Mucosa of stomach (tissue), 1 donor: Measurements from ENCODE around the gene MCEE.
"Not testable (repeated sequence)": the region's sequence is repeated elsewhere in the genome, so short reads cannot be mapped to it uniquely, and the experiment has no call there.

ENCODE experiments used
- H3K27me3 ChIP-seq: one replicate; pipeline ENCODE4 v1.7.0; 2013; ENCODE audit warnings: mild to moderate bottlenecking, low read length; ENCODE audit not compliant: control insufficient read depth, insufficient read depth
- H3K36me3 ChIP-seq: one replicate; pipeline ENCODE4 v1.7.0; 2013; ENCODE audit warnings: low read length; ENCODE audit not compliant: control insufficient read depth, insufficient read depth
- H3K4me1 ChIP-seq: one replicate; pipeline ENCODE4 v1.7.0; 2013; ENCODE audit warnings: mild to moderate bottlenecking, low read length; ENCODE audit not compliant: control insufficient read depth, insufficient read depth
- H3K4me3 ChIP-seq: one replicate; pipeline ENCODE4 v1.7.0; 2013; ENCODE audit warnings: low read length
- H3K9ac ChIP-seq: one replicate; pipeline ENCODE4 v1.7.0; 2013; ENCODE audit warnings: mild to moderate bottlenecking, low read length, moderate library complexity
- H3K9me3 ChIP-seq: one replicate; pipeline ENCODE4 v1.7.0; 2013; ENCODE audit warnings: mild to moderate bottlenecking, low read length, moderate library complexity; ENCODE audit not compliant: control insufficient read depth
- donor health status: Pancreatic carcinoma.

The MCEE gene

DNA sequence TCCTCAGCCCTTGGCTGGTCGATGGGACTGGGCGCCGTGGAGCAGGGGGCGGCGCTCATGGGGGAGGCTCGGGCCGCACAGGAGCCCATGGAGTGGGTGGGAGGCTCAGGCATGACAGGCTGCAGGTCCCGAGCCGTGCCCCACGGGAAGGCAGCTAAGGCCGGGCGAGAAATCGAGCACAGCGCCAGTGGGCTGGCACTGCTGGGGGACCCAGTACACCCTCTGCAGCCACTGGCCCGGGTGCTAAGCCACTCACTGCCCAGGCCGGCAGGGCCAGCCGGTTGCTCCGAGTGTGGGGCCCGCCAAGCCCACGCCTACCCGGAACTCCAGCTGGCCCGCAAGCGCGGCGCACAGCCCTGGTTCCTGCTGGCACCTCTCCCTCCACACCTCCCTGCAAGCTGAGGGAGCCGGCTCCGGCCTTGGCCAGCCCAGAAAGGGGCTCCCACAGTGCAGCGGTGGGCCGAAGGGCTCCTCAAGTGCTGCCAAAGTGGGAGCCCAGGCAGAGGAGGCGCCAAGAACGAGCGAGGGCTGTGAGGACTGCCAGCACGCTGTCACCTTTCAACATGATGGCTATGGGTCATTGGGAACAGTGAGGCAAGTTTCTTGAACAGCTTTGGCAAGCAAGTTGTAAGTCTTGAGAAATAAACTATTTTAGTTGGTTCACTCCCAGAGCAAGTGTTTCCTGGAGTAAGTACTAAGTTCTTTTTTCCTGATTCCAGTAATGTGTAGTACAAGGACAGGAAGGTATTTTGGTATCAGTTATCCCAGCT is 37.4 kb downstream of the MCEE start:
- not testable (repeated sequence) for H3K9me3 ChIP-seq, H3K4me3 ChIP-seq, H3K4me1 ChIP-seq, H3K36me3 ChIP-seq, H3K9ac ChIP-seq, H3K27me3 ChIP-seq

DNA sequence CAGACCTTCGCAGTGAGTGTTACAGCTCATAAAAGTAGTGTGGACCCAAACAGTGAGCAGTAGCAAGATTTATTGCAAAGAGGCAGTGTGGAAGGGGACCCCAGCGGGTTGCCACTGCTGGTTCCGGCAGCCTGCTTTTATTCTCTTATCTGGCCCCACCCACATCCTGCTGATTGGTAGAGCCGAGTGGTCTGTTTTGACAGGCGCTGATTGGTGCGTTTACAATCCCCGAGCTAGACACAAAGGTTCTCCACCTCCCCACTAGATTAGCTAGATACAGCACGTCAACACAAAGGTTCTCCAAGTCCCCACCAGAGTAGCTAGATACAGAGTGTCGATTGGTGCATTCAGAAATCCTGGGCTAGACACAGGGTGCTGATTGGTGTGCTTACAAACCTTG is 38.2 kb downstream of the MCEE start:
- not testable (repeated sequence) for H3K4me3 ChIP-seq, H3K36me3 ChIP-seq, H3K9me3 ChIP-seq, H3K9ac ChIP-seq, H3K4me1 ChIP-seq, H3K27me3 ChIP-seq

DNA sequence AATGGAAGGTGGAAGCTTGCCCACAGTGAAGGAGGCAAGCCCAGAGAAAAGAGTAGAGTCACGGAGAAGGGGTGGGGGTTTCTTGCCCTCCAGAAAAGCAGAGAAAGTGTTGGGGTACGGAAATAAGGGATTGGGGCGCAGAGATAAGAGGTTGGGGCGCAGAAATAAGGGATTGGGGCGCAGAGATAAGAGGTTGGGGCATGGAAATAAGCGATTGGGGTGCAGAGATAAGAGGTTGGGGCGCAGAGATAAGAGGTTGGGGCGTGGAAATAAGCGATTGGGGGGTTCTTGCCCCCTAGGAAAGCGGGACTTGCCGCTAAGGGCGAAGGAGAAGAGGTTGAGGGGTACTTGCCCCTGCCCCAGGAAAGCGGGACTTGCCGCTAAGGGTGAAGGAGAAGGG is 40.6 kb downstream of the MCEE start:
- not testable (repeated sequence) for H3K36me3 ChIP-seq, H3K9ac ChIP-seq, H3K9me3 ChIP-seq

DNA sequence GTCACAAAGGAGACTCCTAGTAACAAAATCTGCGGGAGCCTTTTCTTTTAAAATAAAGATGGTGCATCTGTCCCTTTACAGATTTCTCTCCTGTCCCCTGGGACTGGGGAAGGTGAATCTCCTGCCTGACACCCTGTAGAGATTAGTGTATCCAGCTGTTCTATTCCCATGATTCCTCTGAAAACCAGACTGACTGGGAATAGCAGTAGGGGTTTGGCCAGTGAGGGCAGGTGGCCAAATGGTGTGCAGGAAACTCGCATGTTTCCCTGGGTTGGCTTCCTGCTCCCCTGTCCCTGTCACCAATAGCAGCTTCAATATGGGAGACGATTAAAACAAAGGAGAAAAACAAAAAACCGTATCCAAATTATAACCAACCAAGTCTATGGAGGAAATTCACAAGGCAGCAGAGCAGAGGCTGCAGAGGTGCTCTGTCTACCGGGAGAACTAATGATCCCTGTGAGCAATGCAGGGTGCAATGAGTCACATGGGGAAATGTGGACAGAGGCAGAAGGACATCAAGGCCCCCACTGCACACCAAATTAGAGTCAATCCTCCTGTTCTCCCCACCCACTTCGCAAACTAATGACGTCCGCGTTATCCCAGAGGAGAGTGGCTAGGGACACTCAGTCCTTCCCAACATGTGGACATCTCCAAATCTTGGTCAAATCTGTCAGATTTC is 44.6 kb downstream of the MCEE start:
- not testable (repeated sequence) for H3K4me1 ChIP-seq, H3K27me3 ChIP-seq, H3K4me3 ChIP-seq, H3K9ac ChIP-seq, H3K9me3 ChIP-seq, H3K36me3 ChIP-seq

More for the DNA sequence above, 40.6 kb downstream of the MCEE start:
- H3K4me1 ChIP-seq, H3K4me3 ChIP-seq, H3K27me3 ChIP-seq: not testable (repeated sequence)

DNA sequence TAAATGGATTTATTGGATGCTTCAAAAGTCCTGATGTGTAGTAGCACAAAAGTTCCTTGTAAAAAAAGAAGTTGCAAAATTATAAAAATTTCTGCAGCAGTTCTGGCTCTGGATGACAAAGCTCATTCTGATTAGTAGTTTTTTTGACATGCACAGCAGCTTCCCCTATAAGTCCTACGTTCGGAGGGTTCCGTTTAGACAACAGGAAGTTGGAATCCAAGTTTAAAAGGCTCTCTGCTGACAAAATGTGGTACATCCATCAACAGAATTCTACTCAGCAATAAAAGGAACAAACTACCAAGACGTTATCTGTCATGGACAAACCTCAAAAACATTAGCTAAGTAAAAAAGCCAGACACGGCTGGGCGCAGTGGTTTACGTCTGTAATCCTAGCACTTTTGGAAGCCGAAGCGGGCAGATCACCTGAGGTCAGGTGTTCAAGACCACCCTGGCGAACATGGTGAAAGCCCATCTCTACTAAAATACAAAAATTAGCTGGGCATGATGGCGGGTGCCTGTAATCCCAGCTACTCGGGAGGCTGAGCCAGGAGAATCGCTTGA is 46.2 kb downstream of the MCEE start:
- not testable (repeated sequence) for H3K27me3 ChIP-seq, H3K4me1 ChIP-seq, H3K9me3 ChIP-seq, H3K36me3 ChIP-seq, H3K9ac ChIP-seq, H3K4me3 ChIP-seq

DNA sequence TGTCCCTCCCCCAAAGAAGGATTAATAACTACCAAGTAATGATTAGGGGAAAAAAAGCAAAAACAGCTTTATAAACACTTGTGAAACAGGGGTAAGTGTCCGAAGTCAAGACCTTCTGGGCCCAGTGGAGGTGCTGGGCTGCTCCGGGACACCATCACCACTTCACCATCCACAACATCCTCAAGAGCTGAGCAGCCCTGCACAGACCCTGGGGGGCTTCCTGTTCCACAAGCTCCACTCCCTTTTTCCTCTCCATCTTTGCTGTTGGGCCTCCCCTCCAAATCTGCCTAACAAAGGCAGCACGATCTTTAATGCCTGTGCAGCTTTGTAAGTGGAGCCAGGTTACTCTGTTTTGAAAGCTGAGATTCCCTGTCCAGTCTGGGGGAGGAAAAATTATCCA is 46.7 kb downstream of the MCEE start:
- H3K4me1 ChIP-seq, H3K9ac ChIP-seq, H3K4me3 ChIP-seq, H3K27me3 ChIP-seq, H3K36me3 ChIP-seq, H3K9me3 ChIP-seq: not testable (repeated sequence)

DNA sequence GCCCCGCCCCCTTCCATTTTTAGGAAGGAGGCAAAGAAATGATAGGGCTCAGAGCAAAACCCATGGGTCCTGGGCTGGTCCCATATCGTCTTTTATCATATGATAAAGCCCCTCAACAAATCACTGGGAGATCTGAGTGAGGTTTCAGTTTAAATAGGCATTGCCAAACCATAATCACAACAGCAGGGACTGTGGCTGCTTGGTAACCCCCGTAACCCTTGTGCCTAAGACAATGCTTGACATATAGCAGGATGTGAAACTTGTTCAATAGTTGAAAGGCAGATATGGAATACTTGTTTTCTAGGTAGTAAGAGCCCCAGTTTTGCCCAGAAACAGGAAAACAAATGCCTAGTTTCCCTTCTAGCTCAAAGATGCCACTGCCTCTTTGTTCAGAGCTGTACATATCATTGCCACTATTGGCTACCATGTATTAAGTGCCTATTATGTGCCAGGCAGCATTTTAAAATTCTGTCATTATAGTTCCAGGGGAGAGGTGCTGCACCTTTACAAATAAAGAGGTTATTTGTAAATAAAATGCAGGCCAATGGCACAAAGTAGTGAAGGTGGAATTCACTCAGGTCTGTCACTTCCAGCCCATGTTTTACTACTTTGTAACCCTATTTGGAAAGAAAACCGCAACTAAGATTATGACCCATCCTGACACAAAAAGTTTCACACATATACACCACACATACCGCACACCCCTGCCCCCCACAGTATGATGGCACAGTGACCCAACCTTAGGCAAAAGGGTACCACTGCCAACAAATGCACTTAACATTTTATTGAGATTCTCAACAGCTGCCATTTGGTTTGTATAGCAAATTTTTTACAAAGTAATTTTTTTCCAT is 47.4 kb downstream of the MCEE start:
- Histone ChIP-seq H3K9me3 (no peaks in the 10 kb centered on the region), H3K9ac (no peak overlapping the region), H3K36me3 (no peaks in the 10 kb centered on the region), H3K4me3 (no peak overlapping the region), H3K4me1 (no peaks in the 10 kb centered on the region), H3K27me3 (no peaks in the 10 kb centered on the region)

DNA sequence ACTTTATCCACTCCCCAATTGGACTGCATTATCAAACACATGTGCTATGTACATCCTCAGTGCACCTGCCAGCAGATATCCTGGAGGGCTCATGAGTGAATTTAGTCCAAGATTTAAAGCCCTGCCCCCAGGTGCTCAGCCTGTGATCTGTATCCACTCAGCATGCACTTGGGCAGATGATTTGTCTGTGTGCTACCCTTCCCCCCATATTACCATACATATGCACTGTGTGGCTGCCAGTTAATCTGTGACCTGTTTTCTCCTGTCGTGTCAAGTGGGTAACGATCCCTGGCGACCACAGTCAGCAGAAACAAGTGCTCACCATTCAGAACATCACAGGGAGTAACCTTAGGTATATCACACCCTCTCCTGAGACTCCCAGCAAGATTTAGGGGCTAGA is 51.4 kb downstream of the MCEE start:
- Histone ChIP-seq H3K4me1 (no peaks in the 10 kb centered on the region), H3K9ac (no peak overlapping the region), H3K36me3 (no peaks in the 10 kb centered on the region), H3K4me3 (no peak overlapping the region), H3K27me3 (no peaks in the 10 kb centered on the region), H3K9me3 (no peaks in the 10 kb centered on the region)

DNA sequence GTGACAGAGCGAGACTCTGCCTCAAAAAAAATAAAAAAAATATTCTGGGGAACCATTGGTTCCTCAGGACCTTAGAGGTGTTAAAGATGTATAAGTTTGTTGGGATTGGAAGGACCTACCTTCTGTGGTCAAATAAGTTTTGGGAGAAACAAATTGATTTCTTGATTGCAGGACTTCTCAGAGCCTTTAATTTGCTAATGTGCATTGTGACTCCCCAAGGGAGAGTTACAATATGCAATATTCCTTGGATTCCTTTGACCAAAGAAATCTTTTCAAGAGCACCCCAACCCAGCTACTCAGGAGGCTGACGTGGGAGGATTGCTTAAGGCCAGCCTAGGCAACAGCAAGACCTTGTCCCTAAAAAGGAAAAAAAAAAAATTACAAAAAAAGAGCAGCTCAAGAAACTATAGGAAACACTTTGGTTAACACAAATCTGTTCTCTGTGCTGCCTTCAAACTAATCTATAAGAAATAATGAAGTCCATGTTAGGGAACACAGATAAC is 55.1 kb downstream of the MCEE start:
- H3K36me3 ChIP-seq = no peaks in the 10 kb centered on the region

DNA sequence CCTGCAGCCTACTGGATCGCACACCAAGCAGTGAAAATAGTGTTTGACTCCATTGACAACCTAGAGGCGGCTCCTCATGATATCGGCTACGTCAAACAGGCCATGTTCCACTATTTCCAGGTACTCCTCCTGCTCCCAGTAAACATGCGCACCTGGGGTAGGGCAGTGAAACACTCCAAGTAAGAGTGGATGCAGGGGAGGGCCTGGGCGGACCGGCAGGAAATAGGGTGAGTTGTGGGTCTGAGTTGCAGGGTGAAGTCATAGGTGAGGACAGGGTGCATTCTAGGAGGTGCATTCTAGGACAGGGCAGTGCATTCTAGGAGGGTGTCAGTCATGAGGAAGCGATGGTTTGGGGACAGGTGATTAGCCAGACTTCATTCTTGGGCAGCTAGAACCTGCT is 56.6 kb downstream of the MCEE start:
- peaks cover 19% of the 10 kb centered on the region for H3K4me1 ChIP-seq
- no peaks in the 10 kb centered on the region for H3K9me3 ChIP-seq
- H3K36me3 ChIP-seq = no peaks in the 10 kb centered on the region
- no peak overlapping the region for H3K9ac ChIP-seq
- no peak overlapping the region for H3K4me3 ChIP-seq
- no peaks in the 10 kb centered on the region for H3K27me3 ChIP-seq

More for the DNA sequence above, 55.1 kb downstream of the MCEE start:
- Histone ChIP-seq H3K27me3 (no peaks in the 10 kb centered on the region), H3K4me1 (peaks cover 9% of the 10 kb centered on the region), H3K9ac (no peak overlapping the region), H3K9me3 (no peaks in the 10 kb centered on the region), H3K4me3 (no peak overlapping the region)

DNA sequence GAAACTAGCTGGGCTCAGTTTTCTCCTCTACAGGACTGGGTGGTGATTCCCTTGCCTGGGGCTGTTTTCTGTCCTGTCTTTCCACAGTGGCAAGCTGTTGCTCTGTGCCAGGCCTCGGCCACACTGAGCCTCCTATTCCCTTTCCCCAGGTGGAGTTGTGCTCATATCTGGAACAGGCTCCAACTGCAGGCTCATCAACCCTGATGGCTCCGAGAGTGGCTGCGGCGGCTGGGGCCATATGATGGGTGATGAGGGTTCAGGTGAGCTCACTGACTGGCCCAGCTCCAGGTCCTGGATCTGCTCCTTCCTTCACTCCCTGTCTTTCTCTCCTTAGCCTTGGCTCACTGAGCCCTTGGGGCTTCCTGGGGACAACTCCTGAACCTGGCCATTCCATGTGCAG is 57.5 kb downstream of the MCEE start:
- Histone ChIP-seq H3K4me3 (no peak overlapping the region), H3K4me1 (peaks cover 22% of the 10 kb centered on the region), H3K27me3 (no peaks in the 10 kb centered on the region), H3K9ac (no peak overlapping the region), H3K36me3 (no peaks in the 10 kb centered on the region), H3K9me3 (no peaks in the 10 kb centered on the region)
